ENCODE measurements around the gene CD300LF. TPM values are rescaled to one million over a fixed set of nuclear protein-coding genes. Genes with fewer than 3 reads are reported as not detected.
A peak's percentile ranks its signal among the peaks of the same experiment; 100 is the strongest.

Gene CD300LF
- total and polyA plus RNA-seq, 8 donors = 0.19 to 4.7 (median 0.29) TPM

DNA sequence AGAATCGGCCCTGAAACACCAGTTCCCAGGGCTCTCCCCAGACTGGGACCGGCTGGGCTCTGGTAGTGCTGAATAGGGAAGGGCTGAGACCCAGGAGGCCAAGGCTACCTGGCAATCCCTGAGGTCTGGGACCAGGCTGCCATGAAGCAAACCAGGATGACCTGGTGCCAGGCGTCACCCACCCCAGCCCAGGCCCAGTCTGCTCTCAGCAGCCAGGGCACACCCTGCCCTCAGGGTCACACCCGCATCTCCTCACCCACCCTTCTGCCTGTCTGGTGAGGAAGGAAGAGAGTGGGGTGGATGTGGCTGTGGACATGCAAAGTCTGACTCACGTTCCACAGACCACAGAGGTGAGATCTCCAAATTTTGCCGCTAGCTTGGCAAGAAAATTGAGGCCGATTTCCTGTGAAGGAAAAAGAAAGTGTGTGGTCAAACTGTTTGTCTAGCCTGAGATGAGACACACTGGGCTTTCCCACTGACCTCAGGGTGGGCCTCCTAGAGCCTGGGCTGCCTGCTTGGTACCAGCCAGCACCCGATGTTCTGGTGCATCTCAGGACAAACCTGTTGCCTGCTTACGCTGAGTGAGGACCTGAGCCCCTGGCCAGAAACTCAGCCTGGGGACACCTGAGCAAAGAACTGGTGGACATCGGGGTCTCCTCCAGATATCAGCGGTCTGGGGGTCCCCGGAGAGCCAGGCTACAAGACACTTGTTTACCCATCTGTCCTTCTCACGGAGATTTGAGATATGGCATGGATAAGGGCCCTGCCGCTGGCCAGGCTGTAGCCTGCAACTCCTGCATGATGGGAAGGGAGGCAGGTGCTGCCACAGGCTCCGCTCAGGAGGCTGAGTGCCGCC, 18.0 kb upstream of the CD300LF start:
- no peak overlapping the region for H3K4me3 ChIP-seq
- no peaks in the 10 kb centered on the region for H3K36me3 ChIP-seq
- DNase-seq = no peak
- 55 to 61% methylated on average over 16 of the region's 16 CpGs for WGBS, 2 donors
- no peaks in the 10 kb centered on the region for H3K9me3 ChIP-seq
- H3K4me1 ChIP-seq = no peaks in the 10 kb centered on the region
- FAIRE-seq = no peak
- H3K27ac ChIP-seq = no peak overlapping the region
- intact Hi-C loops (cut with DNase I) = no loop called here
- TF ChIP-seq, protein P1, sequence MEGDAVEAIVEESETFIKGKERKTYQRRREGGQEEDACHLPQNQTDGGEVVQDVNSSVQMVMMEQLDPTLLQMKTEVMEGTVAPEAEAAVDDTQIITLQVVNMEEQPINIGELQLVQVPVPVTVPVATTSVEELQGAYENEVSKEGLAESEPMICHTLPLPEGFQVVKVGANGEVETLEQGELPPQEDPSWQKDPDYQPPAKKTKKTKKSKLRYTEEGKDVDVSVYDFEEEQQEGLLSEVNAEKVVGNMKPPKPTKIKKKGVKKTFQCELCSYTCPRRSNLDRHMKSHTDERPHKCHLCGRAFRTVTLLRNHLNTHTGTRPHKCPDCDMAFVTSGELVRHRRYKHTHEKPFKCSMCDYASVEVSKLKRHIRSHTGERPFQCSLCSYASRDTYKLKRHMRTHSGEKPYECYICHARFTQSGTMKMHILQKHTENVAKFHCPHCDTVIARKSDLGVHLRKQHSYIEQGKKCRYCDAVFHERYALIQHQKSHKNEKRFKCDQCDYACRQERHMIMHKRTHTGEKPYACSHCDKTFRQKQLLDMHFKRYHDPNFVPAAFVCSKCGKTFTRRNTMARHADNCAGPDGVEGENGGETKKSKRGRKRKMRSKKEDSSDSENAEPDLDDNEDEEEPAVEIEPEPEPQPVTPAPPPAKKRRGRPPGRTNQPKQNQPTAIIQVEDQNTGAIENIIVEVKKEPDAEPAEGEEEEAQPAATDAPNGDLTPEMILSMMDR (IDR thresholded peaks at IDR 0.05) = no peak
- no peaks in the 10 kb centered on the region for H3K27me3 ChIP-seq
- ATAC-seq = peak in 3 of 4 donors; percentile 53 to 76 (median 68)

DNA sequence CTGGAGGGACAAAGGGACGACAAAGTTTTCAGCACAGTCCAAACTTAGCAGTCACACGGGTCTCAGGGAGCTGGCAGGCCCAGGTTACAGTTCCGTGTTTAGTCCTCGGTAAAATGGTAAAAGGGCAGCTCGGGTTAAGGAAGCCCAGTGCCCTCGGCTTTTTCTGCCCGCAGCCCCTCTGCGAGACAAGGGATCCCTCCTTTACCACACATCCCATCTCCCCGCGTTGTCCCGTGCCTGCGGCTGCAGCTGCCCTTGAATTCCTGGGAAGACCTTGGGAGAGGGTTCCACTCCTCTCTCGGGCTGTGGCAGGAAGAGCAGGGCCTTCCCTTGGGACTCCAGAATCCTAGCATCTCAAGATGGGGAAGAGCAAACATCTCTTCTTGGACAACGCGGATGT, 17.1 kb upstream of the CD300LF start:
- Histone ChIP-seq H3K36me3 (no peaks in the 10 kb centered on the region), H3K9me3 (no peaks in the 10 kb centered on the region), H3K4me3 (no peak overlapping the region), H3K27me3 (no peaks in the 10 kb centered on the region), H3K27ac (no peak overlapping the region), H3K4me1 (no peaks in the 10 kb centered on the region)
- FAIRE-seq (no peak), ATAC-seq (no peak), DNase-seq (no peak)
- intact Hi-C loops (cut with DNase I) = no loop called here
- TF ChIP-seq, protein P1 (IDR thresholded peaks at IDR 0.05) = no peak
- 79 to 87% methylated on average over 15 of the region's 15 CpGs for WGBS, 2 donors

DNA sequence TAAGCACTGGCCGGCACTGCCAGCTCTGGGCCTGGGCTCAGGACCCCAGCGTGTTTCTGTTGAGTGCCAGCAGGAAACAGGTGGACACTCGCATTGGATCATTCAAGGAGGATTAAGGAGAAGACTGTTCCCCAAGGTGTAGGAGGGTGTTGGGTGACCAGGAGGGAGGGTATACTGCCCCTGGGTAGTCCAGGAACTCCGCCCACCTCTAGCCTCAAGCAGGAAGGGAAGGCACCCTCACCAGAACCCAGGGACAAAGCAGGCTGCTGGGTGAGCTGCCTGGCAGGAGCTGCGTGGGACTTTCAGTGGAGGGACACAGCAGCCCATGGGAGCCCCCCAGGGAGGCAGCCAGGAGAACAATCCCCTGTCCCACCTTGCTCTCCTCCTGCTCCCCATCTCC, 16.6 kb upstream of the CD300LF start:
- intact Hi-C loops (cut with DNase I) = no loop called here
- no peaks in the 10 kb centered on the region for H3K9me3 ChIP-seq
- DNase-seq (no peak), ATAC-seq (no peak), FAIRE-seq (no peak)
- no peaks in the 10 kb centered on the region for H3K27me3 ChIP-seq
- H3K27ac ChIP-seq = no peak overlapping the region
- TF ChIP-seq, protein P1 (IDR thresholded peaks at IDR 0.05) = no peak
- H3K36me3 ChIP-seq = no peaks in the 10 kb centered on the region
- no peak overlapping the region for H3K4me3 ChIP-seq
- no peaks in the 10 kb centered on the region for H3K4me1 ChIP-seq
- WGBS, 2 donors = 86 to 93% methylated on average over 5 of the region's 5 CpGs

DNA sequence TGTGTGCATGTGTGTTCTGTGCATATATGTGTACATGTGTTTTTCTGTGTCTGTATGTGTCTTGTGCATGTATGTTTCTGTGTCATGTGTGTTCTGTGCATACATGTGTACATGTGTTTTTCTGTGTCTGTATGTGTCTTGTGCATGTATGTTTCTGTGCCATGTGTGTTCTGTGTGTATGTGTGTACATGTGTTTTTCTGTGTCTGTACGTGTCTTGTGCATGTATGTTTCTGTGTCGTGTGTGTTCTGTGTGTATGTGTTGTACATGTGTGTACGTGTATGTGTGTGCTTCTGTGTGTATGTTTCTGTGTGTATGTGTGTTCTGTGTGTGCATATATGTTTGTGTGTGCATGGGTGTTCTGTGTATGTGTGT, 16.0 kb upstream of the CD300LF start:
- FAIRE-seq (no peak), ATAC-seq (no peak), DNase-seq (no peak)
- Histone ChIP-seq H3K36me3 (no peaks in the 10 kb centered on the region), H3K4me1 (no peaks in the 10 kb centered on the region), H3K27me3 (no peaks in the 10 kb centered on the region), H3K4me3 (no peak overlapping the region), H3K27ac (no peak overlapping the region), H3K9me3 (no peaks in the 10 kb centered on the region)
- intact Hi-C loops (cut with DNase I) = no loop called here
- 68 to 73% methylated on average over 3 of the region's 3 CpGs for WGBS, 2 donors
- TF ChIP-seq, protein P1 (IDR thresholded peaks at IDR 0.05) = no peak

DNA sequence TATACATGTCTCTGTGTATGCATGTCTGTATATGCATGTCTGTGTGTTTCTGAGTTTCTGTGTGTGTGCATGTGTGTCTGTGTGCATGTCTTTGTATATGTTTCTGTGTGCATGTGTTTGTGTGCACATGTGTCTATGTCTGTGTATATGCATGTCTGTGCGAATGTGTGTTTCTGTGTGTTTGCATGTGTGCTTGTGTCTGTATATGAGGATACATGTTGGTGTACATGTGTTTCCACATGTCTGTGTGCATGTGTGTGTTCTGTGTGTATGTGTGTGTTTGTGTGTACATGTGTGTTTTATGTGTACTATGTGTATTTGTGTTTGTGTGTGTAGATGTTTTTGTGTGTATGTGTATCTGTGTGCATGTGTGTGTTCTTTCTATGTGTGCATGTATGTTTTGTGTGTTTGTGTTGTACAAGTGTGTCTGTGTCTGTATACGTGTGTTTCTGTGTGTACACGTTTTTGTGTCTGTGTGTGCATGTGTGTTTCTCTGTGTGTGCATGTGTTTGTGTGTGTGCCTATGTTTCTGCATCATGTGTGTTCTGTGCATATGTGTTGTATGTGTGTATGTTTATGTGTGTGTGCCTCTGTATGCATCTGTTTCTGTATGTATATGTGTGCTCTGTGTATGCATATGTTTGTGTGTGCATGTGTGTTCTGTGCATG, 15.4 kb upstream of the CD300LF start:
- TF ChIP-seq, protein P1 (IDR thresholded peaks at IDR 0.05) = no peak
- H3K4me3 ChIP-seq = no peak overlapping the region

More for the DNA sequence above, 15.4 kb upstream of the CD300LF start:
- WGBS, 2 donors = 72 to 77% methylated on average over 3 of the region's 3 CpGs
- no peak for DNase-seq
- H3K27ac ChIP-seq = no peak overlapping the region
- intact Hi-C loops (cut with DNase I) = no loop called here
- no peaks in the 10 kb centered on the region for H3K4me1 ChIP-seq
- no peaks in the 10 kb centered on the region for H3K9me3 ChIP-seq
- no peak for ATAC-seq
- no peaks in the 10 kb centered on the region for H3K36me3 ChIP-seq
- H3K27me3 ChIP-seq = no peaks in the 10 kb centered on the region
- no peak for FAIRE-seq
